Activated naive CD4-positive, alpha-beta T cell treated with anti-CD3 and anti-CD28 coated beads for 36 hours (primary cell): ENCODE measurements around the gene UGDH. TPM values are rescaled to one million over a fixed set of nuclear protein-coding genes. Genes with fewer than 3 reads are reported as not detected.

Source experiments
- CTCF ChIA-PET: fragments of 350-600 bp; sonication (Branson Sonifier 250); formaldehyde crosslinking; loops from one replicate; lab custom pipeline; 2021; ENCODE audit warnings: antibody characterized with exemption; lab: Charles Lee
- DNase-seq: peaks from one replicate; pipeline ENCODE4 v3.0.0-alpha.2; 2020
- H3K27ac Mint-ChIP-seq: one replicate; pipeline ENCODE4 v1.8.0; 2021; ENCODE audit warnings: mild to moderate bottlenecking, mixed read lengths
- H3K27me3 Mint-ChIP-seq: one replicate; pipeline ENCODE4 v1.8.0; 2021; ENCODE audit warnings: low read depth, mixed read lengths
- H3K36me3 Mint-ChIP-seq: one replicate; pipeline ENCODE4 v1.8.0; 2021; ENCODE audit warnings: low read depth, mixed read lengths
- H3K4me1 Mint-ChIP-seq: one replicate; pipeline ENCODE4 v1.8.0; 2021; ENCODE audit warnings: low read depth, mixed read lengths
- H3K4me3 Mint-ChIP-seq: one replicate; pipeline ENCODE4 v1.8.0; 2021; ENCODE audit warnings: mild to moderate bottlenecking, moderate library complexity, mixed read lengths
- H3K9me3 Mint-ChIP-seq: one replicate; pipeline ENCODE4 v1.8.0; 2021; ENCODE audit warnings: mixed read lengths
- intact Hi-C: fragments of 100-400 bp; cut with micrococcal nuclease; formaldehyde crosslinking; loops from one replicate; pipeline ENCODE4 v1.15.1; 2023
- total RNA-seq, 2 experiments: library from RNA; stranded (reverse); gene quantifications; one replicate each; pipeline ENCODE4 v1.2.3, GENCODE V29; 2021

Gene UGDH
- total RNA-seq: 10 to 100 TPM; 11.7 to 14.6 TPM

- H3K4me1 Mint-ChIP-seq: peaks cover 18% of the 10 kb centered on the region
- H3K4me3 Mint-ChIP-seq: peak within 1 kb of the TSS; percentile 97
- DNase-seq: peak; percentile 91
- intact Hi-C loops: loop anchor here (1.0 to 10.0 kb wide), 8 partner anchors 59 to 777 kb away; partner anchors contain the start of genes LIAS, SMIM14, UBE2K and WDR19
- peaks cover 26% of the 10 kb centered on the region for H3K9me3 Mint-ChIP-seq
- no peaks in the 10 kb centered on the region for H3K27me3 Mint-ChIP-seq
- CTCF ChIA-PET: interaction anchor here (0.6 to 1.0 kb wide), 3 partner anchors 58 to 638 kb away, joined by 3 to 5 read pairs (median 3); no protein-coding TSS in a partner anchor
- peak within 1 kb of the TSS; percentile 81 for H3K27ac Mint-ChIP-seq
- H3K36me3 Mint-ChIP-seq: peaks cover 24% of the 10 kb centered on the region
Observed at GRCh38 chr4:39527296-39528060, at the start of gene UGDH. TSS of gene UGDH (minus strand) at chr4:39527439. CDS start at chr4:39521512, 5,927 bp downstream.

GRCh38 chr4:39574946-39575345 is 47.7 kb upstream of the UGDH start:
- DNase-seq: no peak
- H3K4me3 Mint-ChIP-seq: no peak overlapping the region
- CTCF ChIA-PET: no interaction called here
- H3K9me3 Mint-ChIP-seq: no peaks in the 10 kb centered on the region
- no peaks in the 10 kb centered on the region for H3K36me3 Mint-ChIP-seq
- no peaks in the 10 kb centered on the region for H3K4me1 Mint-ChIP-seq
- intact Hi-C loops: no loop called here
- no peak overlapping the region for H3K27ac Mint-ChIP-seq
- H3K27me3 Mint-ChIP-seq: no peaks in the 10 kb centered on the region

GRCh38 chr4:39571504-39571903 is 44.3 kb upstream of the UGDH start:
- no peak for DNase-seq
- intact Hi-C loops: no loop called here
- H3K27ac Mint-ChIP-seq: no peak overlapping the region
- no peaks in the 10 kb centered on the region for H3K27me3 Mint-ChIP-seq
- H3K4me1 Mint-ChIP-seq: peaks cover 2% of the 10 kb centered on the region
- no peaks in the 10 kb centered on the region for H3K9me3 Mint-ChIP-seq
- CTCF ChIA-PET: interaction anchor here (0.7 kb wide), 1 partner anchor 578 kb away, joined by 4 read pairs; no protein-coding TSS in a partner anchor
- no peaks in the 10 kb centered on the region for H3K36me3 Mint-ChIP-seq
- H3K4me3 Mint-ChIP-seq: no peak overlapping the region

GRCh38 chr4:39571054-39571453 is 43.8 kb upstream of the UGDH start:
- DNase-seq: no peak
- intact Hi-C loops: no loop called here
- Mint-ChIP-seq H3K36me3 (peaks cover 3% of the 10 kb centered on the region), H3K9me3 (no peaks in the 10 kb centered on the region), H3K4me1 (peaks cover 2% of the 10 kb centered on the region), H3K27me3 (no peaks in the 10 kb centered on the region), H3K4me3 (no peak overlapping the region), H3K27ac (no peak overlapping the region)
- CTCF ChIA-PET: interaction anchor here (0.7 kb wide), 1 partner anchor 577 kb away, joined by 4 read pairs; no protein-coding TSS in a partner anchor

GRCh38 chr4:39569209-39569608 is 42.0 kb upstream of the UGDH start:
- H3K4me3 Mint-ChIP-seq: no peak overlapping the region
- peaks cover 6% of the 10 kb centered on the region for H3K36me3 Mint-ChIP-seq
- H3K27me3 Mint-ChIP-seq: no peaks in the 10 kb centered on the region
- intact Hi-C loops: loop anchor here (5.0 kb wide), 1 partner anchor 43 kb away; no protein-coding TSS in a partner anchor
- DNase-seq: no peak
- CTCF ChIA-PET: interaction anchor here (1.1 to 2.1 kb wide), 2 partner anchors 9 to 16 kb away, joined by 3 to 7 read pairs; no protein-coding TSS in a partner anchor
- H3K4me1 Mint-ChIP-seq: peaks cover 2% of the 10 kb centered on the region
- no peaks in the 10 kb centered on the region for H3K9me3 Mint-ChIP-seq
- no peak overlapping the region for H3K27ac Mint-ChIP-seq

GRCh38 chr4:39568805-39569204 is 41.6 kb upstream of the UGDH start:
- intact Hi-C loops: loop anchor here (5.0 kb wide), 1 partner anchor 43 kb away; no protein-coding TSS in a partner anchor
- Mint-ChIP-seq H3K4me3 (no peak overlapping the region), H3K9me3 (no peaks in the 10 kb centered on the region), H3K36me3 (peaks cover 6% of the 10 kb centered on the region), H3K27ac (no peak overlapping the region), H3K27me3 (no peaks in the 10 kb centered on the region), H3K4me1 (peaks cover 2% of the 10 kb centered on the region)
- DNase-seq: no peak
- CTCF ChIA-PET: interaction anchor here (1.1 to 2.1 kb wide), 2 partner anchors 9 to 16 kb away, joined by 3 to 7 read pairs; no protein-coding TSS in a partner anchor

- Mint-ChIP-seq H3K27me3 (no peaks in the 10 kb centered on the region), H3K9me3 (no peaks in the 10 kb centered on the region), H3K4me1 (peaks cover 2% of the 10 kb centered on the region), H3K36me3 (peaks cover 6% of the 10 kb centered on the region), H3K4me3 (no peak overlapping the region), H3K27ac (no peak overlapping the region)
- CTCF ChIA-PET: no interaction called here
- DNase-seq: no peak
- intact Hi-C loops: loop anchor here (5.0 kb wide), 1 partner anchor 46 kb away; no protein-coding TSS in a partner anchor
Observed at GRCh38 chr4:39565878-39566600, 38.8 kb upstream of the UGDH start.

GRCh38 chr4:39563346-39563847 is 36.2 kb upstream of the UGDH start:
- Mint-ChIP-seq H3K27ac (no peak overlapping the region), H3K27me3 (no peaks in the 10 kb centered on the region), H3K36me3 (peaks cover 6% of the 10 kb centered on the region), H3K4me1 (no peaks in the 10 kb centered on the region), H3K4me3 (no peak overlapping the region), H3K9me3 (no peaks in the 10 kb centered on the region)
- CTCF ChIA-PET: no interaction called here
- intact Hi-C loops: no loop called here
- no peak for DNase-seq

- intact Hi-C loops: no loop called here
- Mint-ChIP-seq H3K27ac (no peak overlapping the region), H3K9me3 (no peaks in the 10 kb centered on the region), H3K4me3 (no peak overlapping the region), H3K4me1 (no peaks in the 10 kb centered on the region), H3K36me3 (peaks cover 6% of the 10 kb centered on the region), H3K27me3 (no peaks in the 10 kb centered on the region)
- DNase-seq: no peak
- CTCF ChIA-PET: interaction anchor here (0.9 kb wide), 1 partner anchor 93 kb away, joined by 3 read pairs; no protein-coding TSS in a partner anchor
Observed at GRCh38 chr4:39562792-39563191, 35.6 kb upstream of the UGDH start.

GRCh38 chr4:39559626-39560025 is 32.4 kb upstream of the UGDH start:
- H3K36me3 Mint-ChIP-seq: no peaks in the 10 kb centered on the region
- no peak overlapping the region for H3K27ac Mint-ChIP-seq
- no peaks in the 10 kb centered on the region for H3K27me3 Mint-ChIP-seq
- no peaks in the 10 kb centered on the region for H3K4me1 Mint-ChIP-seq
- intact Hi-C loops: no loop called here
- H3K9me3 Mint-ChIP-seq: no peaks in the 10 kb centered on the region
- DNase-seq: no peak
- CTCF ChIA-PET: interaction anchor here (0.6 kb wide), 1 partner anchor 204 kb away, joined by 3 read pairs; no protein-coding TSS in a partner anchor
- H3K4me3 Mint-ChIP-seq: no peak overlapping the region

- Mint-ChIP-seq H3K27me3 (no peaks in the 10 kb centered on the region), H3K4me1 (no peaks in the 10 kb centered on the region), H3K27ac (no peak overlapping the region), H3K36me3 (no peaks in the 10 kb centered on the region), H3K4me3 (no peak overlapping the region), H3K9me3 (no peaks in the 10 kb centered on the region)
- DNase-seq: no peak
- intact Hi-C loops: no loop called here
- CTCF ChIA-PET: no interaction called here
Observed at GRCh38 chr4:39555472-39555871, 28.2 kb upstream of the UGDH start.
